Measurements from ENCODE around the gene ARID4B. TPM values are rescaled to one million over a fixed set of nuclear protein-coding genes. Genes with fewer than 3 reads are reported as not detected.

ARID4B gene
- total and polyA plus RNA-seq, 2 of the 13 experiments (the other 11 are each of a cell fraction or from before 2014, with no cell fraction given): 9.7 to 24.6 TPM

DNA sequence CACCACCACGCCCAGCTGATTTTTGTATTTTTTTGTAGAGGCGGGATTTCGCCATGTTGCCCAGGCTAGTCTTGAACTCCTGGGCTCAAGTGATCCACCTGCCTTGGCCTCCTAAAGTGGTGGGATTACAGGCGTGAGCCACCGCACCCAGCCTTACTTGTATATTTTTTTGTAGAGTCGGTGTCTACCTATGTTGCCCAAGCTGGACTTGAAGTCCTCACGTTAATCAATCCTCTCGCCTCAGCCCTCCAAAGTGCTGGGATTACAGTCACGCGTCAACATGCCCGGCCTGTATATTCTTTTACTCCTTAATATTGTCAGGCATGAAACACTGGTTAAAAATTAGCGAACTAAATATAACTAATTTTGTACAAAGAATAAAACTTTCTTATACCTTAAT, 193.8 kb downstream of the ARID4B start:
- Histone ChIP-seq H3K9ac (ENCODE audit: insufficient read depth, low read depth, low read length) (no peak overlapping the region), H3K4me2 (ENCODE audit: low read depth, low read length) (no peak overlapping the region), H2AFZ (ENCODE audit: low read length) (no peak overlapping the region), H4K20me1 (ENCODE audit: insufficient read depth, low read length) (no peaks in the 10 kb centered on the region), H3K27ac (ENCODE audit: extremely low read length, insufficient read depth, low read length) (no peak overlapping the region), H3K4me1 (ENCODE audit: insufficient read depth, low read length) (peaks cover 29% of the 10 kb centered on the region), H3K9me3 (ENCODE audit: low read length) (no peaks in the 10 kb centered on the region), H3K27me3 (ENCODE audit: control insufficient read depth in 1 of 2, insufficient read depth in 2 of 2, low read length in 2 of 2) (no peaks in the 10 kb centered on the region), H3K36me3 (replicated peaks in 1 of 2; ENCODE audit: control insufficient read depth in 1 of 2, insufficient read depth in 2 of 2, low read length in 2 of 2) (peaks cover 25 to 67% of the 10 kb centered on the region in 2 experiments), H3K79me2 (ENCODE audit: insufficient read depth, low read length) (no peaks in the 10 kb centered on the region), H3K4me3 (replicated peaks in 1 of 3; ENCODE audit: insufficient read depth in 1 of 3, low read depth in 2 of 3, low read length in 3 of 3) (no peak overlapping the region)
- in situ Hi-C loops (cut with HindIII; ENCODE audit: extremely low pct_ligation_motif_present, low pct_unique_long_range_greater_than_20kb) (no loop called here), intact Hi-C loops (cut with micrococcal nuclease; ENCODE audit: unreplicated experiment) (no loop called here)
- ChIA-PET POLR2A (interaction anchor here (1.6 kb wide), 1 partner anchor 11 kb away, joined by 5 read pairs; no protein-coding TSS in a partner anchor), CTCF (ENCODE audit: low intra/inter-chr PET ratio, low total read pairs) (no interaction called here)
- WGBS (ENCODE audit: low lambda C conversion rate): 97% methylated on average over 12 of the region's 12 CpGs
- no peak for DNase-seq (ENCODE audit: low spot score)
- no peak for FAIRE-seq
- BruUV-seq (replicated peaks): no TSS peak
- TF ChIP-seq ZKSCAN8 (CRISPR knock-in tag; IDR thresholded peaks at IDR 0.05; ENCODE audit: borderline replicate concordance) (no peak), KLF6 (CRISPR knock-in tag; IDR thresholded peaks at IDR 0.05) (no peak), ZKSCAN1 (IDR thresholded peaks at IDR 0.05; ENCODE audit: low read length) (no peak), NFIC (IDR thresholded peaks at IDR 0.05; ENCODE audit: low read length) (no peak), MBNL3 (CRISPR knock-in tag; conservative IDR thresholded peaks at IDR 0.05) (no peak), NR1H2 (CRISPR knock-in tag; IDR thresholded peaks at IDR 0.05; ENCODE audit: borderline replicate concordance, low read depth) (no peak), NCOR1 (IDR thresholded peaks at IDR 0.05; ENCODE audit: borderline replicate concordance, low read length) (no peak), ZFAT (CRISPR knock-in tag; conservative IDR thresholded peaks at IDR 0.05) (no peak), MLX (CRISPR knock-in tag; IDR thresholded peaks at IDR 0.05) (no peak), ZNF3 (CRISPR knock-in tag; IDR thresholded peaks at IDR 0.05) (no peak)
- TF ChIP-seq, protein P1, sequence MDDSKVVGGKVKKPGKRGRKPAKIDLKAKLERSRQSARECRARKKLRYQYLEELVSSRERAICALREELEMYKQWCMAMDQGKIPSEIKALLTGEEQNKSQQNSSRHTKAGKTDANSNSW (CRISPR knock-in tag; IDR thresholded peaks at IDR 0.05; ENCODE audit: borderline replicate concordance): no peak
- ATAC-seq: no peak

Data from HepG2 (cell line).